NB4 (cell line): ENCODE measurements around the gene CETP.

Experiments
- MAX ChIP-seq: IDR thresholded peaks from 2 replicates; pipeline ENCODE4 v1.6.1; 2011; ENCODE audit warnings: low read depth, low read length
- MYC ChIP-seq: IDR thresholded peaks from 2 replicates; pipeline ENCODE4 v1.6.1; 2011; ENCODE audit warnings: low read depth, low read length
- POLR2A ChIP-seq: IDR thresholded peaks from 2 replicates; pipeline ENCODE4 v1.6.1; 2011; ENCODE audit warnings: mild to moderate bottlenecking; ENCODE audit not compliant: insufficient read length; ENCODE audit errors: extremely low read depth
- TF ChIP-seq, protein P1 (sequence below): IDR thresholded peaks from one replicate; pipeline ENCODE4 v1.5.1; 2012; ENCODE audit warnings: low read depth, low read length

- no peak for TF ChIP-seq POLR2A
- TF ChIP-seq, protein P1, sequence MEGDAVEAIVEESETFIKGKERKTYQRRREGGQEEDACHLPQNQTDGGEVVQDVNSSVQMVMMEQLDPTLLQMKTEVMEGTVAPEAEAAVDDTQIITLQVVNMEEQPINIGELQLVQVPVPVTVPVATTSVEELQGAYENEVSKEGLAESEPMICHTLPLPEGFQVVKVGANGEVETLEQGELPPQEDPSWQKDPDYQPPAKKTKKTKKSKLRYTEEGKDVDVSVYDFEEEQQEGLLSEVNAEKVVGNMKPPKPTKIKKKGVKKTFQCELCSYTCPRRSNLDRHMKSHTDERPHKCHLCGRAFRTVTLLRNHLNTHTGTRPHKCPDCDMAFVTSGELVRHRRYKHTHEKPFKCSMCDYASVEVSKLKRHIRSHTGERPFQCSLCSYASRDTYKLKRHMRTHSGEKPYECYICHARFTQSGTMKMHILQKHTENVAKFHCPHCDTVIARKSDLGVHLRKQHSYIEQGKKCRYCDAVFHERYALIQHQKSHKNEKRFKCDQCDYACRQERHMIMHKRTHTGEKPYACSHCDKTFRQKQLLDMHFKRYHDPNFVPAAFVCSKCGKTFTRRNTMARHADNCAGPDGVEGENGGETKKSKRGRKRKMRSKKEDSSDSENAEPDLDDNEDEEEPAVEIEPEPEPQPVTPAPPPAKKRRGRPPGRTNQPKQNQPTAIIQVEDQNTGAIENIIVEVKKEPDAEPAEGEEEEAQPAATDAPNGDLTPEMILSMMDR: no peak
- no peak for TF ChIP-seq MYC
- no peak for TF ChIP-seq MAX
Observed at GRCh38 chr16:56938664-56939513, 22.9 kb upstream of the CETP start.
